SIG-M5 treated with dmso at 0.1 percent for 504 hours (cell line): Measurements from ENCODE around the gene CAMTA1.

Source experiments
- DNase-seq: peaks from one replicate; lab custom pipeline; 2025; ENCODE audit not compliant: unreplicated experiment; lab: John Stamatoyannopoulos, UW

The CAMTA1 gene

DNA sequence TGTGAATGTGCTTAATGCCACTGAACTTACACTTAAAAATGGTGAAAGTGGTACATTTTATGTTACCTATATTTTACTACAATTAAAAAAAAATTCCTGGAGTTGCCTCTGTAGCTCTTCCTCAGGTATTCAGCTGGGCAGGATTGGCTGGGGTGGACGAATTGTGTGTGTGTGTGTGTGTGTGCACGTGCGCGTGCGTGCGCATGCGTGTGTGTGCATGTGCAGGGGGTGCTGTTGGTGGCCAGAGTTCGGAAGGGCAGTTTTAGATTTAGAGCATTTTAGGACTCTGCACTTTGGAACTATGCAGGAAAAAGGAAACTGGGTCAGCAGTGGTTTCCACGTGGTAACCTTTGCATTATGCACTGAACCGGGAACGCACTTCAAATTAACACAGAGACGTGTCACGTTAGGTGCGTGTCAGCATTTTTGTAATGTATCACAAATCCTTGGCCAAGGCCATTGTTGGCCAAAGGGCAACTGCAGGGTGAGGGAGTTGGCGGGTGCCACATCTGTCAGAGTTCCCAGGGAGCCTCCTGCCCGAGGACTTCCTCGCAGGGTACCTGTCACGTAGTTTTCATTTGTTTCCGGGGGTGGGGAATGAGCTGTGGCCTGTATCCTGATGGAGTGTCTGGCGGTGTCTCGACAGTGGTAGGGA is 312.8 kb downstream of the CAMTA1 start:
- no peak for DNase-seq

GRCh38 chr1:7098641-7099040 is 313.4 kb downstream of the CAMTA1 start:
- DNase-seq, result no peak

DNA sequence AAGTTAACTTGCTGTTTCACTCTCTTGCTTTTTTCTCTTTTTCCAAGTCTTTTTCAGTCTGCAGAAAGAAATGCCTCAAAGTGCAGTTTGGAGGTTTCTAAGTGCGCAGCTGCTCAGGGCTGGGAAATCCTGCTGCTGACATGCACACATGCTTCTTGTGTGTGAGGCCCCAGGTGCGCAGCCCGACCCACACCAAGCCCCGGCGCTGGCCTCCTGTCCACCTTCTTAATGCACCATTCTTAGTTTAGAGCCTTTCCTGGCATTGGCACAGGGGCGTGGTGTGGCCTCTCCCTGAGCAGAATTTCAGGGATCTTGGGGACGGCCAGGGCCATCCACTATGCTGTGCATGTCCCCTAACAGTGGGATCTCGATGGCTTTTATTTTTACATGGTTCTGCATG is 315.2 kb downstream of the CAMTA1 start:
- no peak for DNase-seq

DNA sequence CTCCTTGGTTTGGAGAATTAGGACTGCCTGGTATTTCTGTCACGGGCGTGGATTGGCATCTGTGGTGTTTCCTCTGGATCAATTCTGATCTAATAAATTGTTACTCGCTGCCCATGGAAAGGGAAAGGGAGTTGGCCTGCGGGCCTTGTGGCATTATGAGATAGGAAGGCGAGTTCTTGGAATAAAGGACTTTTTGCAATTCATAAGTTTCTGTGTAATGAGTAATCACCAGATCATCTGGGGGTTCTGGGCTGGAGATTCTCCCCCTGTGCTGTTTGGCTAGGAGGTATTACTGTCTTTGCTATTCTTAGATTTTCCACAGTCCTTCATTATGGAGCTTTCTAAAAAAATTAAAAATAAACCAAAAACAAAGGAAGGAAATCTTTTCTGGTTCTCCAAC is 315.9 kb downstream of the CAMTA1 start:
- no peak for DNase-seq

GRCh38 chr1:7103361-7103782 is 318.1 kb downstream of the CAMTA1 start:
- DNase-seq, result no peak

- DNase-seq, result no peak
Observed at GRCh38 chr1:7103874-7104273, 318.6 kb downstream of the CAMTA1 start.

DNA sequence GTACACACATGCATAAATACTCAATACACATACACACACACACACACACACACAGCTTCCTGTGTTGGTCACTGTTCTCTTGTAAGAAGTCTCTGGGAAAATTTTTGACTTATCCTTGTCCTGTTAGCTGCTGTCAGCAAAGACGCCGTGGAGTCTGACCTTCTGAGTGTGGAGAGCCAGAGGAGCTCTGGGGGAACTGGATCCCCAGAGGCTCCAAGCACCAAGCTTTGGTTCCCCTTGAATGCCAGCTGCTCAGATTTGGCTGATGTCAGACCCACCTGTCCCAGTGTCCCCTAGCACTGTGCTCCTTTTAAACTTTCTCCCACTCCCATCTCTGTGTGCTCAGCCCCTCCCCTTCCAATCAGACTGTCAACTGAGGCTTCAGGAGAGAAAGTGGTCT is 319.1 kb downstream of the CAMTA1 start:
- no peak for DNase-seq

DNA sequence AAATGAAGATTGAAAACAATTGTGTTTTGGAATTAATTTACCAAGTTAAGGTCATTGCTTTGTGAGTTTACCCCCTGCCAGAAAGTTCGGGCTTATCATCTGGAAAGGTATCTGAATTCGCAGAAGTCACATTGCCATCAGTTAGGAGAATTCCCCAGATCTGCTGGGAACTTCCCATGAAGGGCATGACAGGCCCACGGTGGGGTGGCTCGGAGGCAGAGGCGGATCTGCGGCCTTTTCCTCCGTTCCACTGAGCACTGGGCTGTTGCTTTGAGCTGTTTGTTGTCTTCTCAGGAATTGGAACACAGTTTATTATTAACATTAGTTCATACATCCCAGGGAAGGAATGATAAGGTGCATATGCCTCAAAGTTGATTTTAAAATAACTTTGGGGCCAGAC is 320.0 kb downstream of the CAMTA1 start:
- DNase-seq, result no peak

- DNase-seq, result no peak
Observed at GRCh38 chr1:7106442-7107108, 321.3 kb downstream of the CAMTA1 start.

GRCh38 chr1:7107109-7107830 is 322.0 kb downstream of the CAMTA1 start:
- no peak for DNase-seq

DNA sequence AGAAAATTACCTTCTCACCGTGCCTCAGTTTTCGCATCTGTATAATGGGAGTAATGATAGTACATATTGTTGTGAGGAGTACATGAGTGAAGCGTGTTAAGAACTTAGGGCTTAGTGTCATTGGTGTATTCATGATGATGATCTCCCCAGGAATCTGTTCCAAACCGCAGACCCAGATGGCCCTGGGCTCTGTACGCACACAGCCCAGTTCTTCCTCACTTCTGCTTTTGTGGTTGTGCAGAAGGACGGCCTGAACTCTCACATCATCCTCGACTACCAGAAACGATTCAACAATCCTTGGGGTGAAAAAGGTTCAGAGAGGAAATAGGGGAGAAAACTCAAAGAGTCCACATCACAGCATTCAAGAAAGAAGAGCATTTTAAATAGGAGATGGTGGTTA is 323.0 kb downstream of the CAMTA1 start:
- peak; percentile 22 for DNase-seq

- no peak for DNase-seq
Observed at GRCh38 chr1:7109901-7110300, 324.6 kb downstream of the CAMTA1 start.

- DNase-seq, result no peak
Observed at GRCh38 chr1:7110321-7110720, 325.1 kb downstream of the CAMTA1 start.

GRCh38 chr1:7111853-7112252 is 326.6 kb downstream of the CAMTA1 start:
- DNase-seq, result no peak

DNA sequence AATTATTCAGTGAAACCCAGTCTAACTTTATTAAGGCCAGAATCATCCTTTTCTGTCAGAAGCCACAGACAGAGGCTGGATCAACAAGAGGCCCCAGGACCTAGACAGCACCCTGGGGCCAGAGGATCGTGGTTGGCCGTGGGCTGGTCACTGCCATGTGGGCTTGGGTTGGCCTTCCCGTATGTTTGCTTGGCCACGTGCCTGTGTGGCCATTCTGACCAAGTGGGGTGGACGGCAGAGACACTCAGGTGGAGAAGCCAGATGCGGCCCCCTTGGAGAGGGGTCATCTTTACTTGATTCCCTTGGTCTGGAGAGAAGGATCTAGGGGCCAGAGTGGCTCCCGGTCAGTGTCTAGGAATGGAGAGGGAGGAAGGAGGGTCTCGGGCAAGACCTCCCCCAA is 327.9 kb downstream of the CAMTA1 start:
- DNase-seq, result no peak

GRCh38 chr1:7113822-7114221 is 328.6 kb downstream of the CAMTA1 start:
- no peak for DNase-seq

DNA sequence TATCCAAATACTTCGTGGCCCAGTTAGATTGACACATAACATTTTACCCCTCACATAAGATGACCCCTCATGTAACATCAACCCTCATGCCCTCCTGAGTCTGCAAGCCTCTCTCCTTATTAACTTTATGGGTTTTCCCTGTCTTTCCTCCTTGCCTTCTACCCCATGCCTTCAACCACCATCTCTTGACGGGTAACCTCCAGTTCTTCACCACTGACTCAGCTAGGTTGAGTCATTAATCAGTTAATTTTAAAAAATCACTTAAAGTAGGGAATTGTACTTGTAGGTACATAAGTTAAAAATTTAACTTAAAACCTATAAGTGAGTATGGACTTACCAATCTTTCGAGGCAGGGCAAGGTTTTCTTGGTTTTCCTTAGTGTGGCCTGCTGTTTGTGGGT is 330.7 kb downstream of the CAMTA1 start:
- no peak for DNase-seq

DNA sequence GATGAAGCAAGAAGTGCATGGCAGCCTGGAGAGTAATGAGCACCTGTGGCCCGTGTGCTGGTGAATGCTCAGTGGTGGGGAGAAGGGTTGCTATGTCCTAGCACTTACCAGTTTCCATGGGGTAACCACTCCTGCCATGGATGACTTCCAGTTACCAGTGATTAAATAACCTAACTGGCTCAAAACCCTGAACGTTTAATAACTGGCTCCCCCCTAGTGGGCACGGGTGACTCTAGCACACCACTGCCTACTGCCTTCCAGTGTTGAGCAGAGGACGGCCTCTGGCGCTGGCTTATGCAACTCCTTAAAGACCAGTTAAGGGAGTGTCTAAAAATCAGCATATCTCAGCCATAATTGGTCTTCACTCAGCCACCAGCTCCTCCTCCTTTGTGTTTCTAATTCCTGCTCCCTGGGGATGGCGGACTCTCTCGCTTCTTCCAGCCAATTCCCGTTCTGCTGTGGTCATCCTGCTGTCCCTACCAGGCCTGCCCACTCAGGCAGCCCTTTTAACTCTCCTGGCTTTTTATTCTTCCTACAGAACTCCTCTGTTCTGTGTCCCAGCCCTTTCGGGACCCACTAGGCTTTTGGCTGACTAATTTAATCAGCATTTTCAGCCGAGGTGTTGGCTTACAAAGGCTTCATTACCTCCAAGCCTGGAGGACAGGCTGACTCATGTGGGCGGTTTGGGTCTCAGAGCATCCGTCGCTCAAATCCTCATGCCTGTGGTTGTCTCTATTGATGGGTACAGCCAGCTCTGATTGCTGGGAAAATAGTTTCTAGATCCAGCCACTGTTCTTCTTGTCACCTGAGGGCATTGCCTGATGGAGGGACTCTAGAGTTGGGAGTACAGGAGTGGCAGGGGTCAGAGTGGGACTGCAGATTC is 332.4 kb downstream of the CAMTA1 start:
- DNase-seq, result peak; percentile 40

DNA sequence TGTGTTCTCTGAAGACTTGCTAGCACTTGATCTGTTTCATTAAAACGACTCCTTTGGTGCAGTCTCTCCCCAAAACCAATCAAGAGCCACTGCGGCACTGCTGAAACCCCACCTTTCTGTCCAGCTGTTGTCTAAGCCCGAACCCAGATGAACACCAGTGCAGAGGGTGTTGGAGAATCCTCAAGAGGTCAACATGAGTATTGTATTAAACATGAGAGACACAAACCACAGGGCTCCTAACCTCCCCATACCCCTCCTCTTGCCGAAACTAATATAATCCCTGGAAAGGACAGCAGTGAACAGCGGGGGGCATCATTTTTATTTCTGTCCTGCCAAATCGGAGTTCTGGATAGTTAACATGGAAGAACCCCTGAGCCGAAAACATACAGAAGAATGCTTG is 333.9 kb downstream of the CAMTA1 start:
- DNase-seq, result no peak

DNA sequence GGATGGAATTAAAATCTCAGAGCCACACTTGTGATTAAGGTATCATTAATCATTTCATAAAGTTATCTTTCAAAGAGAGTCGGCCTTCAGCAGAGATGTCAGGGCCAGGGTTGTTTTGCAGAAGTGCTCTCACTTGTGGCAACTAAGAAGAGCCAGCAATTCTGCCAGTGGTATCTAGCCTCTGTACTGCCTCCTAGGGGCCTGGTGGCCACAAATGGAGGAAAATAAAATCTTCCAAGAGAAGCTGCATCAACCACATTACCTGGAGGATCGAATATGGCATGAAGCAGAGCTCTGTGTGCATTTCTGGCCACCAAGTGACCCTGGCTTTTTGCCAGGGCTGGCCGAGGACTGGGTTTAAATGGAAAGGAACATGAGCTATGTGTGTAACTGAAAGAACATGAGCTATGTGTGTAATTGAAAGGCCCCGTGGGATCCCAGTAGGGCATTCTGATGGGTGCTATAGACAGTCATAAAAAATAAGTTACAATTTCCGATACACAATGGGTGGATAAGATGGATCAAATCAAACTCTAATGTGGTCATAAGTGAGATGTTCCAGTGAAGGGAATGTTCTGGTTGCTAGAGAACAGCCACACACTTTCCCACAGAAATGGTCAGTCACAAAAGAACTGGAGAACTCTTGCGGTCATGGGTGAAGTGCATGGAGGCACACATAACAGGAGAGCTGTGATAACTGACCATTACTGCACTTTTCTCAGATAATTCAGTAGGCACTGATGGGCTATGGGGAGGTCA is 335.8 kb downstream of the CAMTA1 start:
- no peak for DNase-seq

DNA sequence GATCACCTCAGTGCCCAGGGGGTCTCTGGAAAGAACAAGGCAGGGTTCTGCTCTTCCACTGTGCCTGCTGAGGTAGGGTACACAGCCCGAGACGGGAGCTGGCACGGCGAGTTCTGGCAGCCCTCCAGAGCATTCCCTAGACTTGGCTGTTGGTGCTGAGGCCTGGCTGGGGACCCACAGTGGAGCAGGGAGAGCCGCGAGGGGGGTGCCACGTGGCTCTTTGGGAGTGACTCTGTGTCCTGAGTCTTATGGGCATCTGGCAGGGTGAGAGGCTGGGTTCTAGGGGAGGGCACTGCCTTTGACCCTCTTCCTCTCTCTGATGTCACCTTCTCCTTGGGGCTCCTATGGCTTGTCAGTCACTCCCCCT is 336.4 kb downstream of the CAMTA1 start:
- DNase-seq, result no peak
